Panc1 (cell line): ENCODE measurements around the gene ADAMTSL3. TPM values are rescaled to one million over a fixed set of nuclear protein-coding genes. Genes with fewer than 3 reads are reported as not detected.

ENCODE experiments used
- ATAC-seq: fragments of 200-7000 bp; cut with Tn5 transposase; 2 replicates; pipeline ENCODE4 v1.9.1; 2020; ENCODE audit warnings: mild to moderate bottlenecking, moderate library complexity
- BruUV-seq: library from RNA; stranded (reverse); fragments of 400-500 nt; replicated peaks from 2 replicates; lab custom pipeline; 2021; lab: Mats Ljungman, UMichigan
- CTCF ChIA-PET: fragments of 300-600 bp; sonication (Branson Sonifier 250); formaldehyde crosslinking; loops from one replicate; lab custom pipeline; 2022; ENCODE audit warnings: antibody characterized with exemption; lab: Charles Lee
- POLR2A ChIA-PET: fragments of 300-600 bp; sonication (Branson Sonifier 250); formaldehyde crosslinking; loops from one replicate; lab custom pipeline; 2022; ENCODE audit warnings: antibody characterized with exemption; lab: Charles Lee
- DNase-seq: peaks from one replicate; pipeline ENCODE4 v3.0.0-alpha.2; 2010; ENCODE audit warnings: low read depth, low spot score
- H3K27ac ChIP-seq: 2 replicates; pipeline ENCODE4 v1.5.1; 2011; ENCODE audit warnings: mild to moderate bottlenecking, low read length, inconsistent platforms
- H3K27me3 ChIP-seq: fragments of 200-500 bp; sonication (Bioruptor generic); 2 replicates; pipeline ENCODE4 v1.6.0; 2014; ENCODE audit warnings: low read length, inconsistent platforms; ENCODE audit not compliant: control insufficient read depth, insufficient read depth
- H3K36me3 ChIP-seq: fragments of 200-500 bp; sonication (Bioruptor generic); 2 replicates; pipeline ENCODE4 v1.5.1; 2014; ENCODE audit warnings: inconsistent platforms, mild to moderate bottlenecking, low read length, moderate library complexity; ENCODE audit not compliant: control insufficient read depth, insufficient read depth
- H3K4me1 ChIP-seq: 2 replicates; pipeline ENCODE4 v1.5.1; 2011; ENCODE audit warnings: inconsistent platforms, mild to moderate bottlenecking, low read length, moderate library complexity; ENCODE audit not compliant: control insufficient read depth, insufficient read depth
- H3K4me3 ChIP-seq, 2 experiments: 2 replicates each; pipeline ENCODE4 v1.5.1; 2011 to 2012; ENCODE audit warnings: low read depth in 2 of 2, low read length in 2 of 2, mild to moderate bottlenecking in 2 of 2, inconsistent platforms in 1 of 2, moderate library complexity in 1 of 2
- H3K9me3 ChIP-seq: fragments of 200-500 bp; sonication (Bioruptor generic); 2 replicates; pipeline ENCODE4 v1.5.1; 2014; ENCODE audit warnings: low read depth, mild to moderate bottlenecking, inconsistent platforms, low read length, moderate library complexity; ENCODE audit not compliant: control insufficient read depth, insufficient read depth
- CTCF ChIP-seq: fragments of 450-650 bp; IDR thresholded peaks from 2 replicates; pipeline ENCODE4 v1.5.1; 2017; ENCODE audit warnings: mild to moderate bottlenecking
- POLR2AphosphoS5 ChIP-seq: IDR thresholded peaks from 2 replicates; pipeline ENCODE4 v1.6.1; 2012; ENCODE audit warnings: mild to moderate bottlenecking, low read depth, low read length, moderate library complexity
- REST ChIP-seq, 2 experiments: IDR thresholded peaks; 2 replicates each; pipeline ENCODE4 v1.6.1; 2011 to 2012; ENCODE audit warnings: low read depth in 2 of 2, control low read depth in 1 of 2, low read length in 1 of 2, mild to moderate bottlenecking in 1 of 2, moderate library complexity in 1 of 2; ENCODE audit not compliant: insufficient read depth in 1 of 2
- SIN3A ChIP-seq: IDR thresholded peaks from 2 replicates; pipeline ENCODE4 v1.6.1; 2012; ENCODE audit warnings: low read depth, mild to moderate bottlenecking, low read length, moderate library complexity, borderline replicate concordance; ENCODE audit not compliant: insufficient read depth
- TCF7L2 ChIP-seq: IDR thresholded peaks from 2 replicates; pipeline ENCODE4 v1.6.1; 2011; ENCODE audit warnings: mild to moderate bottlenecking, low read depth, low read length, inconsistent platforms
- in situ Hi-C: cut with HindIII; loops from 2 replicates; pipeline ENCODE4 v1.10.0; 2016; ENCODE audit warnings: low sequenced_read_pairs, low pct_unique_long_range_greater_than_20kb
- intact Hi-C: fragments of 100-400 bp; cut with micrococcal nuclease; formaldehyde crosslinking; loops from one replicate; pipeline ENCODE4 v1.10.0; 2022; ENCODE audit not compliant: unreplicated experiment
- total RNA-seq: library from RNA; stranded (reverse); gene quantifications from one replicate; pipeline ENCODE4 v1.2.1, GENCODE V29; 2021; ENCODE audit not compliant: unreplicated experiment

The ADAMTSL3 gene
- total RNA-seq, 1 experiment from 2014 or later: not detected

- no peaks in the 10 kb centered on the region for H3K36me3 ChIP-seq
- TF ChIP-seq REST (IDR thresholded peaks at IDR 0.05; ENCODE audit: insufficient read depth in 1 of 2, low read depth in 2 of 2, low read length in 1 of 2): no peak
- TF ChIP-seq CTCF: no peak
- TF ChIP-seq SIN3A: no peak
- no peak for TF ChIP-seq POLR2AphosphoS5
- no peak for TF ChIP-seq TCF7L2
- intact Hi-C loops: no loop called here
- in situ Hi-C loops: no loop called here
- ChIA-PET POLR2A (no interaction called here), CTCF (no interaction called here)
- H3K27ac ChIP-seq: no peak overlapping the region
- no peak overlapping the region for H3K4me3 ChIP-seq
- ATAC-seq (no peak), DNase-seq (no peak)
- BruUV-seq: no TSS peak
- no peaks in the 10 kb centered on the region for H3K4me1 ChIP-seq
- H3K27me3 ChIP-seq: no peaks in the 10 kb centered on the region
- H3K9me3 ChIP-seq: no peaks in the 10 kb centered on the region
Observed at GRCh38 chr15:83899670-83900069, 245.7 kb downstream of the ADAMTSL3 start.

GRCh38 chr15:83904107-83905040 lies 250.5 kb downstream of the ADAMTSL3 start:
- POLR2A ChIA-PET: interaction anchor here (0.8 kb wide), 1 partner anchor 187 kb away, joined by 16 read pairs; no protein-coding TSS in a partner anchor

More at GRCh38 chr15:83904107-83905040, 250.5 kb downstream of the ADAMTSL3 start:
- DNase-seq (no peak), ATAC-seq (no peak)
- H3K4me3 ChIP-seq: no peak overlapping the region
- CTCF ChIA-PET: interaction anchor here (0.7 kb wide), 1 partner anchor 296 kb away, joined by 5 read pairs; no protein-coding TSS in a partner anchor
- TF ChIP-seq TCF7L2: no peak
- TF ChIP-seq SIN3A: no peak
- no peak for TF ChIP-seq CTCF
- no peak for TF ChIP-seq REST (IDR thresholded peaks at IDR 0.05; ENCODE audit: insufficient read depth in 1 of 2, low read depth in 2 of 2, low read length in 1 of 2)
- TF ChIP-seq POLR2AphosphoS5: no peak
- no peaks in the 10 kb centered on the region for H3K36me3 ChIP-seq
- BruUV-seq: no TSS peak
- H3K9me3 ChIP-seq: no peaks in the 10 kb centered on the region
- no peak overlapping the region for H3K27ac ChIP-seq
- H3K4me1 ChIP-seq: no peaks in the 10 kb centered on the region
- intact Hi-C loops: no loop called here
- H3K27me3 ChIP-seq: no peaks in the 10 kb centered on the region
- in situ Hi-C loops: no loop called here
